CD4-positive, alpha-beta T cell (primary cell): ENCODE measurements around the gene LCMT1. TPM values are rescaled to one million over a fixed set of nuclear protein-coding genes. Genes with fewer than 3 reads are reported as not detected.

ENCODE experiments used
- ATAC-seq: fragments of 200-7000 bp; cut with Tn5 transposase; one replicate; pipeline ENCODE4 v1.10.0; 2022; ENCODE audit warnings: mild to moderate bottlenecking; ENCODE audit not compliant: poor library complexity
- CTCF ChIA-PET: fragments of 350-600 bp; sonication (Branson Sonifier 250); formaldehyde crosslinking; loops from one replicate; lab custom pipeline; 2021; ENCODE audit warnings: antibody characterized with exemption, inconsistent platforms; lab: Charles Lee
- POLR2A ChIA-PET: fragments of 350-600 bp; sonication (Branson Sonifier 250); formaldehyde crosslinking; loops from one replicate; lab custom pipeline; 2021; ENCODE audit warnings: antibody characterized with exemption, inconsistent platforms; lab: Charles Lee
- DNase-seq, 14 experiments: peaks; one replicate each; pipeline ENCODE4 v3.0.0-alpha.2; 2013 to 2020; ENCODE audit warnings: mixed read lengths in 2 of 14
- H3K27ac ChIP-seq, 2 donors: one replicate each; pipeline versions ENCODE4 v1.5.1 to v1.7.0; 2013; ENCODE audit warnings: low read length in 2 of 2, low read depth in 1 of 2, mild to moderate bottlenecking in 1 of 2
- H3K27me3 ChIP-seq, 2 experiments: 1 replicate in 1 of 2; 2 replicates in 1 of 2; pipeline versions ENCODE4 v1.6.1 to v1.7.0; 2013; ENCODE audit warnings: low read length in 2 of 2, control low read depth in 1 of 2, mild to moderate bottlenecking in 1 of 2, moderate library complexity in 1 of 2; ENCODE audit not compliant: insufficient read depth in 2 of 2, control insufficient read depth in 1 of 2
- H3K36me3 ChIP-seq: one replicate; pipeline ENCODE4 v1.6.1; 2013; ENCODE audit warnings: low read length, control low read depth; ENCODE audit not compliant: insufficient read depth
- H3K4me1 ChIP-seq: one replicate; pipeline ENCODE4 v1.6.1; 2013; ENCODE audit warnings: low read length, control low read depth; ENCODE audit not compliant: insufficient read depth
- H3K4me3 ChIP-seq: one replicate; pipeline ENCODE4 v1.5.1; 2013; ENCODE audit warnings: mild to moderate bottlenecking, low read length, moderate library complexity
- H3K9me3 ChIP-seq, 2 experiments: 1 replicate in 1 of 2; 2 replicates in 1 of 2; pipeline versions ENCODE4 v1.6.1 to v1.7.0; 2013; ENCODE audit warnings: low read length in 2 of 2, mild to moderate bottlenecking in 2 of 2, control low read depth in 1 of 2, moderate library complexity in 1 of 2; ENCODE audit not compliant: control insufficient read depth in 1 of 2, insufficient read depth in 1 of 2
- H3K27ac Mint-ChIP-seq: one replicate; pipeline ENCODE4 v1.8.0; 2020; ENCODE audit warnings: mixed read lengths
- H3K27me3 Mint-ChIP-seq: one replicate; pipeline ENCODE4 v1.8.0; 2021; ENCODE audit warnings: mixed read lengths
- H3K36me3 Mint-ChIP-seq: one replicate; pipeline ENCODE4 v1.8.0; 2021; ENCODE audit warnings: low read depth, mixed read lengths
- H3K4me1 Mint-ChIP-seq: one replicate; pipeline ENCODE4 v1.8.0; 2021; ENCODE audit warnings: low read depth, mixed read lengths
- H3K4me3 Mint-ChIP-seq: one replicate; pipeline ENCODE4 v1.8.0; 2020; ENCODE audit warnings: mild to moderate bottlenecking, mixed read lengths
- H3K9me3 Mint-ChIP-seq: one replicate; pipeline ENCODE4 v1.8.0; 2020; ENCODE audit warnings: mixed read lengths
- intact Hi-C, 2 experiments: fragments of 100-400 bp; cut with DNase I in 1 of 2; cut with micrococcal nuclease in 1 of 2; formaldehyde crosslinking; loops; one replicate each; pipeline versions ENCODE4 v1.15.1 to v1.9.0; 2023 to 2025; cut with DNase I, micrococcal nuclease
- total RNA-seq, 174 experiments: library from RNA in 2 of 174; stranded (reverse) in 2 of 174; gene quantifications; one replicate each; pipeline ENCODE4 v1.2.3 and lab custom pipeline; 2021 to 2026
- TF ChIP-seq, protein P1 (sequence below): fragments of 200-600 bp; IDR thresholded peaks from one replicate; pipeline ENCODE4 v1.8.0; 2022; ENCODE audit warnings: antibody characterized with exemption, mild to moderate bottlenecking

The LCMT1 gene
- total RNA-seq, 2 experiments from 2014 or later: 22.5 to 28.2 TPM

DNA sequence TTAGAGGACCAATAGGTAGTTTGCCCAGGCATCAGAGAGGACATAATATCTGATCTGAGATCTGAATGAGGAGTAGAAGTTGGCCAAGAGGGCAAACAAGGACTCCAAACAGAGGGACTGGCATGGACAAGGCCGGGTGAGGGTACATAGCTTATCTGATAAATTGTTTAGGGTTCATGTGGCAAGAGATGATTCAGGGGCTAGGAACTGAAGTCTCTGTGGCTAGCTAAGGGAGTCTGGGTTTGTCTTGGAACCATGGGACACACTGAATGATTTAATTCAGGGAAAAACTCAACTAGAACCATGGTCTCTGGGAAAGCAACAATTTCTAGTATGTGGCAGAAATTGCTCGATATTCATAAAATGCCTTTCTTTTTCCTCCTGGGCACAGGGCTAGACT lies 101.1 kb downstream of the LCMT1 start:
- no peaks in the 10 kb centered on the region for H3K36me3 ChIP-seq
- intact Hi-C loops: no loop called here
- Mint-ChIP-seq H3K4me3 (no peak overlapping the region), H3K36me3 (no peaks in the 10 kb centered on the region), H3K4me1 (no peaks in the 10 kb centered on the region), H3K27ac (no peak overlapping the region), H3K27me3 (no peaks in the 10 kb centered on the region), H3K9me3 (no peaks in the 10 kb centered on the region)
- H3K9me3 ChIP-seq: no peaks in the 10 kb centered on the region
- H3K27ac ChIP-seq: no peak overlapping the region
- ATAC-seq (no peak), DNase-seq (no peak)
- CTCF ChIA-PET: no interaction called here
- no peaks in the 10 kb centered on the region for H3K4me1 ChIP-seq
- POLR2A ChIA-PET: no interaction called here
- TF ChIP-seq, protein P1, sequence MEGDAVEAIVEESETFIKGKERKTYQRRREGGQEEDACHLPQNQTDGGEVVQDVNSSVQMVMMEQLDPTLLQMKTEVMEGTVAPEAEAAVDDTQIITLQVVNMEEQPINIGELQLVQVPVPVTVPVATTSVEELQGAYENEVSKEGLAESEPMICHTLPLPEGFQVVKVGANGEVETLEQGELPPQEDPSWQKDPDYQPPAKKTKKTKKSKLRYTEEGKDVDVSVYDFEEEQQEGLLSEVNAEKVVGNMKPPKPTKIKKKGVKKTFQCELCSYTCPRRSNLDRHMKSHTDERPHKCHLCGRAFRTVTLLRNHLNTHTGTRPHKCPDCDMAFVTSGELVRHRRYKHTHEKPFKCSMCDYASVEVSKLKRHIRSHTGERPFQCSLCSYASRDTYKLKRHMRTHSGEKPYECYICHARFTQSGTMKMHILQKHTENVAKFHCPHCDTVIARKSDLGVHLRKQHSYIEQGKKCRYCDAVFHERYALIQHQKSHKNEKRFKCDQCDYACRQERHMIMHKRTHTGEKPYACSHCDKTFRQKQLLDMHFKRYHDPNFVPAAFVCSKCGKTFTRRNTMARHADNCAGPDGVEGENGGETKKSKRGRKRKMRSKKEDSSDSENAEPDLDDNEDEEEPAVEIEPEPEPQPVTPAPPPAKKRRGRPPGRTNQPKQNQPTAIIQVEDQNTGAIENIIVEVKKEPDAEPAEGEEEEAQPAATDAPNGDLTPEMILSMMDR: no peak
- no peaks in the 10 kb centered on the region for H3K27me3 ChIP-seq
- no peak overlapping the region for H3K4me3 ChIP-seq

DNA sequence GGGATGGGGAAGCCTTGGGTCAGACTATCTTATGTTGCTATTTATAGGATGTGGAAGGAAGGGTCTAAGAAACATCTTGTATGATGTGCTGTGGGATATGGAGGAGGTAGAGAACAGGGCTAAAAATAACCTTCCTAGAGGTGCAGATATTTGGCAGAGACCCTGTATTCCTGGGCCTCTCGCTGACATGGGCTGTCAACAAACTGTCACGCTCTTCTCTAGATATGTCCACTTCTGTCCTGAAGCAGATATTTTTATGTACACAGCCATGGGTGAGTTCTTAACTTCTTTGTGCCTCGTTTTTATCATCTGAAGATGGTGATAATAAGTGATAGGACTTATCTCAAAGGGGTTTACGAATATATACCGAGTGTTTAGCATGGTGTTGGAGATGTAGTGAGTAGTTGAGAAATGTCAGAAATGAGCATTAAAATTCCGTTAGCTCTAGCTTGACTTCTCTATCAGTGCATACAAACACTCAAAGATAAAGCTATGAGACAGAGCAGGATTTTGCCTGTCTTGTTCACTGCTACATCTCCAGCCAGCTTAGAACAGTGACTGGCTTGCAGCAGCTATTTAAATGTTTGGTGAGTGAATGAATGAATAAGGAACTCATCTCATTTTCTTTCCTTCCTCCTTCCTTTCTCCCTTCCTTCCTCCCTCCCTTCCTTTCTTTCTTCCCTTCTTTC lies 102.3 kb downstream of the LCMT1 start:
- H3K9me3 Mint-ChIP-seq: no peaks in the 10 kb centered on the region
- no peaks in the 10 kb centered on the region for H3K27me3 ChIP-seq
- no peaks in the 10 kb centered on the region for H3K4me1 ChIP-seq
- intact Hi-C loops: no loop called here
- ChIA-PET CTCF (no interaction called here), POLR2A (no interaction called here)
- no peak overlapping the region for H3K4me3 ChIP-seq
- H3K27ac ChIP-seq: no peak overlapping the region
- H3K27ac Mint-ChIP-seq: no peak overlapping the region
- H3K4me1 Mint-ChIP-seq: no peaks in the 10 kb centered on the region
- ATAC-seq (no peak), DNase-seq (no peak)
- H3K36me3 Mint-ChIP-seq: no peaks in the 10 kb centered on the region
- H3K27me3 Mint-ChIP-seq: no peaks in the 10 kb centered on the region
- no peaks in the 10 kb centered on the region for H3K9me3 ChIP-seq
- H3K36me3 ChIP-seq: no peaks in the 10 kb centered on the region
- TF ChIP-seq, protein P1: no peak
- H3K4me3 Mint-ChIP-seq: no peak overlapping the region

DNA sequence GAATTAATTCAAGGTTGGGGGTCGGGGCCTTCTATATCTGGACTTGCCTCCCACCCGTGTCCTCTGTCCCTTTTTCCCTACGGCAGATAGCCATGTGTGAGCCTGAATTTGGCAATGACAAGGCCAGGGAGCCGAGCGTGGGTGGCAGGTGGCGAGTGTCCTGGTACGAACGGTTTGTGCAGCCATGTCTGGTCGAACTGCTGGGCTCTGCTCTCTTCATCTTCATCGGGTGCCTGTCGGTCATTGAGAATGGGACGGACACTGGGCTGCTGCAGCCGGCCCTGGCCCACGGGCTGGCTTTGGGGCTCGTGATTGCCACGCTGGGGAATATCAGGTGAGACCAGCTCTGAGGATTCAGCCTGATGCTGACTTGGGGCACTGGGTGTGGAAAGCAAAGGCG lies 105.6 kb downstream of the LCMT1 start:
- Histone ChIP-seq H3K4me3 (no peak overlapping the region), H3K4me1 (no peaks in the 10 kb centered on the region), H3K27ac (no peak overlapping the region), H3K36me3 (no peaks in the 10 kb centered on the region), H3K9me3 (no peaks in the 10 kb centered on the region), H3K27me3 (no peaks in the 10 kb centered on the region)
- intact Hi-C loops: no loop called here
- ChIA-PET CTCF (no interaction called here), POLR2A (no interaction called here)
- no peak for ATAC-seq
- TF ChIP-seq, protein P1: no peak
- Mint-ChIP-seq H3K27ac (no peak overlapping the region), H3K36me3 (no peaks in the 10 kb centered on the region), H3K9me3 (no peaks in the 10 kb centered on the region), H3K4me3 (no peak overlapping the region), H3K27me3 (no peaks in the 10 kb centered on the region), H3K4me1 (no peaks in the 10 kb centered on the region)
- DNase-seq: no peak
